Epithelial cell of esophagus (primary cell): Measurements from ENCODE around the gene DNAJC12.
"Not testable (repeated sequence)": the region's sequence is repeated elsewhere in the genome, so short reads cannot be mapped to it uniquely, and the experiment has no call there.

ENCODE experiments used
- DNase-seq: peaks from one replicate; pipeline ENCODE4 v3.0.0; 2010; ENCODE audit warnings: low read depth
- H3K4me3 ChIP-seq: 2 replicates; pipeline ENCODE4 v1.5.1; 2011; ENCODE audit warnings: mild to moderate bottlenecking, low read length, control low read depth
- CTCF ChIP-seq: IDR thresholded peaks from 2 replicates; pipeline ENCODE4 v1.5.1; 2011; ENCODE audit warnings: low read depth, mild to moderate bottlenecking, low read length, control low read depth, inconsistent platforms; ENCODE audit not compliant: insufficient read depth; ENCODE audit errors: missing control alignments

The DNAJC12 gene

GRCh38 chr10:67839951-67840350, 2.0 kb upstream of the DNAJC12 start:
- H3K4me3 ChIP-seq: no peak overlapping the region
- DNase-seq: peak; percentile 77
- TF ChIP-seq CTCF: no peak

- DNase-seq, H3K4me3 ChIP-seq: not testable (repeated sequence)
Observed at GRCh38 chr10:67839511-67839910, 1.5 kb upstream of the DNAJC12 start.

- no peak overlapping the region for H3K4me3 ChIP-seq
- no peak for DNase-seq
- TF ChIP-seq CTCF: no peak
Observed at GRCh38 chr10:67836972-67837371, 1.0 kb downstream of the DNAJC12 start.

GRCh38 chr10:67836488-67836887, 1.5 kb downstream of the DNAJC12 start:
- H3K4me3 ChIP-seq: no peak overlapping the region
- TF ChIP-seq CTCF: no peak
- no peak for DNase-seq

GRCh38 chr10:67835541-67836394, 2.2 kb downstream of the DNAJC12 start:
- not testable (repeated sequence) for H3K4me3 ChIP-seq, DNase-seq

- TF ChIP-seq CTCF: no peak
- no peak for DNase-seq
- H3K4me3 ChIP-seq: no peak overlapping the region
Observed at GRCh38 chr10:67834375-67834774, 3.6 kb downstream of the DNAJC12 start.

GRCh38 chr10:67827811-67828210, 10.2 kb downstream of the DNAJC12 start:
- no peak for TF ChIP-seq CTCF
- no peak for DNase-seq

GRCh38 chr10:67819768-67820204, 18.2 kb downstream of the DNAJC12 start:
- no peak for TF ChIP-seq CTCF
- no peak overlapping the region for H3K4me3 ChIP-seq
- DNase-seq: peak; percentile 85

More at GRCh38 chr10:67827811-67828210, 10.2 kb downstream of the DNAJC12 start:
- H3K4me3 ChIP-seq: no peak overlapping the region
